ENCODE results near the gene ISCA1.

ISCA1 gene

GRCh38 chr9:86285261-86285660 lies 2.9 kb upstream of the ISCA1 start:
- no peak for DNase-seq (ENCODE audit: low spot score)

GRCh38 chr9:86282979-86283535 lies 719 bp upstream of the ISCA1 start:
- DNase-seq (ENCODE audit: low spot score), result peak; percentile 38

DNA sequence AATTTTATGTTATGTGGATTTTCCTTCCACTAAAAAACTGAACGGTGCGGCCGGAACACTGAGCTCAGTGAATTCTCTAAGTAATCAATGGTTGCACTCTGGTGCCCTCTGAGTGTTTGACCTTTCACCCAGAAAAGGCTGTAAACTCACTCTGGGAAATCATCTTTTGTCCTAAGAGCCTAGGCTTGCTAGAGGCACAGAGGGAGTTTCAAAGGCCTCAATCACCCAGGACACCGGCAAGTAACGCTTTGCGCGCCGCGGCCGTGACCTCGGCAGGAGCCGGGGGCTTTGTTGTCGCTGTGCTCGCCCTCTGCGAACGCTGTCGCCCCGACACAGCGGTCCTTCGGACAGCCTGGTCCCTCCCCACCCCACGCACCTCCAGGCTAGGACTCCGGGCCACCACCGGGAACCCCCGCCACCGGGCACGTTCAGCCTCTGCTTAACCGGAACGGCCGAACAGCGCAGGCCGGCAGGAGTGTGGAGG lies 703 bp downstream of the ISCA1 start:
- peak; percentile 6 for DNase-seq (ENCODE audit: low spot score)

DNA sequence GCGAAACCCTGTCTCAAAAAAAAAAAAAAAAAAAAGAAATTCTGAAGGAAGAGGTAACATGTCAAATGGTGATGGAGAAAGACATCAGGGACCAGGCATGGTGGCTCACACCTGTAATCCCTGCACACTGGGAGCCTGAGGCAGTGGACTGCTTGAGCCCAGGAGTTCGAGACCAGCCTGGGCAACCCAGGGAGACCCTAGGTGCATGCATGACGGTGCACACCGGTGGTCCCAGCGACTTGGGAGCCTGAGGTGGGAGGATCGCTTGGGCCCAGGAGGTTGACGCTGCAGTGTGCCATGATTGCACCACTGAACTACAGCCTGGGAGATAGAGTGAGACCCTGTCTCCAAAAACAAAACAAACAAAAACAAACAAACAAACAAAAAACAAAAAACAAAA lies 1.8 kb downstream of the ISCA1 start:
- DNase-seq (ENCODE audit: low spot score), result no peak

DNA sequence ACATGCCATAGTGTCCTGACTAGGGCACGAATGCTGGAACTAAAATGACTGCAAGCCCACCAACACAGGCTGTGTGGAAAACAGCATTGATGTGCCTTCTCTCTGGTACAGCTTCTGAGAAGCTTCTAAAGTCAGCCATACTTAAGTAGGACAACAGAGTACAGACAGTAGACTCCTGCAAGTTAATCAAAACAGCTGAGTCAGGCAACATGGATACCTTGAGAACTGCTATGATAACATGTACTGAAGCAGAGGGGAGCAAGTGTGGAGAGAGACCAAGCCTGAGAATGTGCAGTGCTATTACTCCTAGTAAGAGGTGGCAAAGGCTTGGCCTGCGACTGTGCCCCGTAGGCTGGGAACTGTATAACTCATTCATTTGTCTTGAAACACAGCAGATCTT lies 2.5 kb downstream of the ISCA1 start:
- DNase-seq (ENCODE audit: low spot score), result no peak

DNA sequence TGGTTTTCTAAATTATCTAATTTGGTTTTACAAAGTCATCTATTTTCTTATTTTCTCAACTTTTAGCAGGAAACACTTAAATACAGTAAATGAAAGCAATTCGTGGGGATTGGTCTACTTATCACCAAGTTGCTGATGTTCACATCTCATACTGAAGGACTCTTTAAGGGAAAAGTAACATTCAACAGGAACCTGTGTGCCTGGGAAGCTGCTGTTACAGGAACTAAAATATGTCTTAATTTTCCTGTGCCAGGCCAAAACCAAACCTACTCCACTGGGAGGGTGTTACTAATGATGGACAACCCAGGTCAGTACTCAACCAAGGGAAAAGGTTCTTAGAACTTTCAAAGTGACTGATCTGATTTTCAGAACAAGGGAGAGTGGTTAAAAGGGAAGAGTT lies 5.3 kb downstream of the ISCA1 start:
- DNase-seq (ENCODE audit: low spot score), result no peak

- no peak for DNase-seq (ENCODE audit: low spot score)
These were observed 6.4 kb downstream of the ISCA1 start for GRCh38 chr9:86275962-86276361.

DNA sequence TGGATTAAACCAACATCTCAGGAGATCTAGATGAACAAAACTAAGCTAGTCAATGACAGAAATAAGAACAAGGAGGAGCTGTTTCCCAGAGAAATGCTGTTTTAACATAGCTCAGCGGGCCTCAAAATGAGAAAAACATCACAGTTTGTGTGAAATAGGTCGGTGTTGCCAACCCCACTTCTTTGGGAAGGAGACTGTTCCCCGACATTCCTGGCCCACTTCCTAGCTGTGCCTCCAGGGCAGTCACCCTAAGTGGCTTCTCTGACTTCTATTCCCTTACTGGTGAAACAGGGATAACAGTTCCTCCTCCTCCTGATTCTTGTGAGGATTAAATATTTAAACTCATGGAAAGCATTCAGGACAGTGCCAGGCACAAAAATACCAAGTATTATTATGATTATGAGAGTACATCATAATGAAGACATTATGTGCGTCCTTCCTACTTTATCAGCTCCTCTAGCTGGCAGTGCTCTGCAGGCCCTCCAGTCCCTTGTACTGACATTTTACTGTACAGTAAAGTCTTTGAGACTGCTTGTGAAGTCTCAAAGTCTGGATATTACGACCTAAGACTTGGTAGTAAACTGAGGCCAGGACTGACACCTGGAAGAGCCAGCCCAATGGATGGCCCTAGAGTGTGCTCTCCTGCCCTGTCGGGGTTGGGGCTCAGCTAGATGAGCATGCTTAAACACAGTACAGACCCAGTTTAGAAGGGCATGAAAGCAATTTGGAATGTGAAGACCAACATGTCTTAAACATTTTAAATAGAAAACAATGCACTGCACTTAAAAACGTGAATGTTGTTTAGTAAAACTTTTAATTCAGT lies 7.3 kb downstream of the ISCA1 start:
- DNase-seq (ENCODE audit: low spot score), result no peak

DNA sequence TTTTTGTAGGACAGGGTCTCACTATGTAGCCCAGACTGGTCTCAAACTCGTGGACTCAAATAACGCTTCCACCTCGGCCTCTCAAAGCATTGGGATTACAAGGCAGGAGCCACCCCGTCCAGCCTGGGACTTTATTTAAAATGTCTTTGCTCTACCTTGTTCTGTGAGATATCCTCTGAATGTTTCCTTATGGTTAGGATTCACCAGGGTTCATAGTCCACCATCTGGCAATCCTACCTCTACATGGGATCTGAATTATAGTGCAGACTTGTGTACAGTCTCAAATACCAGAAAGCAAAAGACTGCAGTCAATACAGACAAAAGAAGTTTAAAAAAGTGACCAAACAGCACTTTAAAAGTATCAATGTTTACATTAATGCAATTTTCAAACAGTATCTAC lies 10.1 kb downstream of the ISCA1 start:
- DNase-seq (ENCODE audit: low spot score), result no peak

- no peak for DNase-seq (ENCODE audit: low spot score)
These were observed 18.5 kb downstream of the ISCA1 start for GRCh38 chr9:86263876-86264275.

GRCh38 chr9:86262492-86262891 lies 19.8 kb downstream of the ISCA1 start:
- DNase-seq (ENCODE audit: low spot score), result no peak

GRCh38 chr9:86259557-86259956 lies 22.8 kb downstream of the ISCA1 start, which contains the start of gene C9orf153:
Gene C9orf153 (minus strand): TSS chr9:86259657. CDS start chr9:86229603, 30,054 bp downstream.
- no peak for DNase-seq (ENCODE audit: low spot score)

GRCh38 chr9:86257391-86257790 lies 24.9 kb downstream of the ISCA1 start:
- no peak for DNase-seq (ENCODE audit: low spot score)

- no peak for DNase-seq (ENCODE audit: low spot score)
These were observed 25.7 kb downstream of the ISCA1 start for GRCh38 chr9:86256653-86257052.

- DNase-seq (ENCODE audit: low spot score), result no peak
These were observed 28.8 kb downstream of the ISCA1 start for GRCh38 chr9:86253577-86253976.

DNA sequence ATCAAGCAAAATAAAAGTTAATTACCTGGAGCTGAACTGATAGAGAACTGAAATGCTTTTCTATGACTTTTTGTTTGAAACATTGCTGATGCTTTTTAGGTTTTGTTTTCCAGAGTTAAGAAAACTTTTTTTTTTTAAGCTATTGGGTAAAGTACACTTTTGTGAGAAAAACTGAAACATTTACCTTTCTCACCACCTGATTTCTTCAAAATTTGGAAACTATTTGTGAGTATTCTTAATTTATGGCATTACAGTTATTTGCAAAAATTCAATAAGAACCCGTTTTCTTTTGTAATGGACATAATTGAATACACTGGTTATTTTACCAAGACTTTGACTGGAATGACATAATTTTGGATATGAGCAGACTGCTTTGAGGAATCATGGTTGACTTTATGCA lies 29.5 kb downstream of the ISCA1 start:
- DNase-seq (ENCODE audit: low spot score), result no peak

DNA sequence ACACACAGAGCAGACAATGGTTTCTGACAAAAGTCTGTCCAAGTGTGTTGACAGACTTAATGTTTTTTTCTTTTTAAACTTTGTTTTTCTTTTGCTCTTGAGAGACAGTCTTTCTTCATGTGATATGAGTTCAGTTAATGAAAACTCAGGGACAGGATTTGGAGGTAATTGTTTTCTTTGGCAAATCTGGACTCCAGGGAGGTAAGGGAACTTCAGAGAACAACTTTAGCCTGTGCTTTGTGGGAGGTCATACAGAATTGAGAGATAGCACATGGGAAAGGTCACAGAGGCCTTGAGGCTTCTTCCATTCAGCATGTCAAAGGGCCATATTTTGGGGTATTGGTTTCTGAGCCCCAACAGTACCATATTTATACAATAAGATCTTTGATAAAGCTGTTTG lies 32.2 kb downstream of the ISCA1 start:
- DNase-seq (ENCODE audit: low spot score), result no peak

- no peak for DNase-seq (ENCODE audit: low spot score)
These were observed 33.6 kb downstream of the ISCA1 start for GRCh38 chr9:86248746-86249145.

- peak; percentile 42 for DNase-seq (ENCODE audit: low spot score)
These were observed 35.6 kb downstream of the ISCA1 start for GRCh38 chr9:86246752-86247161.

DNA sequence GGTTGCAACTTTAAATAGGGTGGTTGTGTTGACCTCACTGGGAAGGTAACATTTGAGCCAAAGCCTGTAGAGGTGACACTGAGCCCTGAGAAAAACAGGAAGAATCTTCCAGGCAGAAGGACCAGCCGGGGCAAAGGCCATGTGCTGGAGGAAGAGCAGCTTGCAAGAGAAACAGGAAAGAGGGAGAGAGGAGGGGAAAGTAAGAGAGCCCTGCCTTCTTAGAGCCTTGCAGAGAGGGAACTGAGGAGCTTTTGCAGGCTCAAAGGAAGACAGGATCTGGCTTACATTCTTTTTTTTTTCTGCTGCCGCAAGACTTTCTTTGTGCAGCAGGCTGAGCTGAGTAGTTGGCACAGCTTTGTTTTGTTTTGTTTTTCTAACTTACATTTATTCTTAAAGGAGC lies 40.3 kb downstream of the ISCA1 start:
- DNase-seq (ENCODE audit: low spot score), result no peak

DNA sequence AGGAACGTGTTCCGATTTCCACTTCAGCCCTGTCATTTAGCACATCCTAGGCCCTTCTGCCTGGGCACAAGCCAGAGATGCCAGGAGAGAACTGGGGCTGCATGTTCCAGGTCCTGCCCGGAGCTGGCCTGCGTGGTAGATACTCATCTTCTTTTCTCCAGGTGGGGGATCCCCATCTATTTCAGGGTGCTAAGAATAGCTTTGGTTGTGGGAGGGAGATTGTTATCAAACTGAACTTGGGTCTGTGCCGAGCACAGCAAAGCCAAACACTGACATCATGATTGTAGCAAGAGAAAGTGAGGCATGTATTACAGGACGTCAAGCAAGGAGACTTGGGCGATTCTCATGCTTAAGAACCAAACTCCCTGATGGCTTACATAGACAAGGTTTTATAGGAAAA lies 41.1 kb downstream of the ISCA1 start:
- DNase-seq (ENCODE audit: low spot score), result no peak

DNA sequence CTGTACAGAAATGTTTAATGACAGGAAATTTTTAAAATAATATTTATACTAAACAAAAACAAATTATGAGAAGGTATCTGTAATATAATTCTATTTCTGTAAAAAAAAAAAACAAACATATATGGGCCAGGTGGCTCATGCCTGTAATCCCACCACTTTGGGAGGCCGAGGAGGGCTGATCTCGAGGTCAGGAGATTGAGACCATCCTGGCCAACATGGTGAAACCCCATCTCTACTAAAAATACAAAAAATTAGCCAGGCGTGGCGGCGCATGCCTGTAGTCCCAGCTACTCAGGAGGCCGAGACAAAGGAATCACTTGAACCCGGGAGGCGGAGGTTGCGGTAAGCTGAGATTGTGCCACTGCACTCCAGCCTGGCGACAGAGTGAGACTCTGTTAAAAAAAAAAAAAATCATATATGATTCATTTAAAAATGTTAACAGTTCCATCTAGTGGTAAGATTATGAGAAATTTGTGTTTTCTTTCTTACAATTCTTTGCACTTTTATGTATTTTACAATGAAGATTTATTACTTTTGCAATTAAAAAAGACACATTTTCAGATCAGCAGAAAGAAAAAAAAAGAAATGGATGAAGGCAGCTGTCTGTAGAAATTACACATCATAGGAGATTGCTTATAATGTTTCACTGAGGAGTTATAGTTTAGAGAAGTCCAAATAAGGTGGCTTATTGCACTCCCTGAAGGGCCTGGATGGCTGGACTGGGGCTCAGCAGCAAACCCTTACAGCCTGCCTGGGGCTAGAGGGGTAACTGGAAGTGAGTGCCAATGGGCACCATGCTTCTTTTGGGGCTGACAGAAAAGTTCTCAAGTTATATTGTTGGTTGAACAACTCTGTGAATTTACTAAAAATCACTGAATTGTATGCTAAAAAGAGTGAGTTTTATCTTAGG lies 43.2 kb downstream of the ISCA1 start:
- DNase-seq (ENCODE audit: low spot score), result no peak

- DNase-seq (ENCODE audit: low spot score), result no peak
These were observed 51.5 kb downstream of the ISCA1 start for GRCh38 chr9:86230858-86231257.
